GM21825 (cell line): Measurements from ENCODE around the gene SYN1.

Experiments
- ATAC-seq: cut with Tn5 transposase; IDR thresholded peaks from one replicate; pipeline ENCODE4 v1.9.1; 2021; ENCODE audit warnings: mild to moderate bottlenecking, moderate library complexity; ENCODE audit not compliant: unreplicated experiment

Gene SYN1

DNA sequence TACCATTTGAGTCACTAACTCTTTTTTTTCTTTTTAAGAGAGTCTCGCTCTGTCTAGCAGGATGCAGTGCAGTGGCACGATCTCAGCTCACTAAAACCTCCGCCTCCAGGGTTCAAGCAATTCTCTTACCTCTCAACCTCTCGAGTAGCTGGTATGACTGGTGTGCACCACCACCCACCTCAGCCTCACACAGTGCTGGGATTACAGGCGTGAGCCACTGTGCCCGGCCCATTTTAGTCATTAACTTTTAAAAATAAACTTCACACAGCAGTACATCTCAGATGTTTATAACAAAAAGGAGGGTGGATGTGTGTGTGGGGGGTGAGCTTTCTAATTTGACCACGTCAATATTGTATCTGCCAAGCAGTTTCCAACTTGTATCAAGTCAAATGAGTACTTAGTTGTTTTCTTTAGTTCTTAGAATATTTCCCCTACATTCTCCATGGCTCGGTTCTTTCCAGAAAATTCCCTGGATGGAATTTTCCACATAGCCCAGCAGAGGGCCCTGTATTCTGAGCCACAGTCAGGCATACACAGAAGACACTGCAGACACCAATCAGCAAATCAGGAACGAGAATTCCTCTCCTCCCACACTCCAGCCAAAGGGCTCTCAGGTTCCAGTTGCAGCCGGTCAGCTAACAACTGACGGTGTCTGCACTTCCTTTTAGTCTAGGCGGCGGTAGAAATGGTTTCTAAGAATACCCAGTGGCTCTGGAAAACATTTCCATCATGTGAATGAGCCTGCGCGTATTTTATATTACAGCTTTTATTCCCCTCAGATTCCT lies 78.7 kb downstream of the SYN1 start:
- no peak for ATAC-seq

- ATAC-seq = no peak
Measured at GRCh38 chrX:47539860-47540259, 79.8 kb downstream of the SYN1 start.

- no peak for ATAC-seq
Measured at GRCh38 chrX:47530049-47530448, 89.6 kb downstream of the SYN1 start.

DNA sequence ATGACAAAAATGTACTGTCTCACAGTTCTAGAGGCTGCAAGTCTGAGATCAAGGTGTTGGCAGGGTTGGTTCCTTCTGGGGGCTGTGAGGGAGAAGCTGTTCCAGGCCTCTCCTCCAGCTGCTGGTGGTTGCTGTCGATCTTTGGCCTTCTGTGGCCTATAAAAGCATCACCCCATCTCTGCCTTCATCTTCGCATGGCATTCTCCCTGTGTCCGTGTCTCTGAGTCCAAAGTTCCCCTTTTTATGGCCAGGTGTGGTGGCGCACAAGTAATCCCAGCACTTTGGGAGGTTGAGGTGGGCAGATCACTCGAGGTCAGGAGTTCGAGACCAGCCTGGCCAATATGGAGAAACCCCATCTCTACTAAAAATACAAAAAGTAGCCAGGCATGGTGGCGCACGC lies 90.1 kb downstream of the SYN1 start:
- no peak for ATAC-seq

- ATAC-seq = peak; percentile 18
Measured at GRCh38 chrX:47523713-47524166, 95.9 kb downstream of the SYN1 start.

DNA sequence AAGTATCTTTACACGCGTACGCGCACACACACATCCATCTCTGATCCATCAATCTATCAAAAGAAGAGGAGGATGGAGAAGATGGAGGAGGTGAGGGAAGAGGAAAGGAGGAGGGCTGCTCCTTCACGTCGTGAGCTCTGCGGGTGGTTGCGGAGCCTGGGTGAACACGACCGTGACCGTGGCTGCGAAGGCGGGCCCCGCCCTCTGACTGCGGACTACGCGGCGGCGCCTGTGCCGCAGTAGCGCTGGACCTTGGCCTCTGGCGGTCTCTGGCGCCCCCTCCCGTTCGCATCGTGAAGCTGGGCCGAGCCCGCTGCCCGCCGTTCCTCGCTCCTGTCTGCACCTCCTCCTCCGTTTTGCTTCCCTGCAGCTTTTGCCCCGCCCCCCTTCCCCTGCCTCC lies 96.4 kb downstream of the SYN1 start:
- ATAC-seq = peak; percentile 92
